ENCODE results near the gene ASCC2.
"Not testable (repeated sequence)": the region's sequence is repeated elsewhere in the genome, so short reads cannot be mapped to it uniquely, and the experiment has no call there.

- not testable (repeated sequence) for TF ChIP-seq POLR2A, CTCF (IDR thresholded peaks at IDR 0.05)
Measured at GRCh38 chr22:29836791-29837370, 1.2 kb downstream of the ASCC2 start.
